Urinary bladder (tissue), 4 donors: ENCODE data around the gene RAD21L1. TPM values are rescaled to one million over a fixed set of nuclear protein-coding genes. Genes with fewer than 3 reads are reported as not detected.
A peak's percentile ranks its signal among the peaks of the same experiment; 100 is the strongest.

Experiments
- DNase-seq: peaks from one replicate; pipeline ENCODE4 v3.0.0-alpha.2; 2015; ENCODE audit errors: extremely low spot score
- H3K27ac ChIP-seq: one replicate; pipeline ENCODE4 v1.5.1; 2013; ENCODE audit warnings: low read depth, mild to moderate bottlenecking, moderate library complexity
- H3K36me3 ChIP-seq: one replicate; pipeline ENCODE4 v1.6.1; 2013; ENCODE audit warnings: mild to moderate bottlenecking, moderate library complexity; ENCODE audit not compliant: insufficient read depth
- H3K4me1 ChIP-seq: one replicate; pipeline ENCODE4 v1.6.1; 2013; ENCODE audit warnings: mild to moderate bottlenecking, moderate library complexity; ENCODE audit not compliant: insufficient read depth
- H3K4me3 ChIP-seq: one replicate; pipeline ENCODE4 v1.5.1; 2013; ENCODE audit warnings: low read depth, low read length
- WGBS: extraction: QIAGEN DNeasy Blood & Tissue Kit; methylation state at CpG from one replicate; pipeline ENCODE4 v1.1.7; 2013; 5-methylcytosine and 5-hydroxymethylcytosine counted together
- polyA plus RNA-seq: library from polyadenylated mRNA; stranded (reverse); fragments of 200-250 nt; gene quantifications from one replicate; pipeline ENCODE4 v1.2.3, GENCODE V29; 2013
- total RNA-seq: library from RNA; depleted of rRNA; stranded (reverse); fragments of >200 nt; gene quantifications from one replicate; pipeline ENCODE4 v1.2.3, GENCODE V29; 2014
- donor health status: healthy with polysubstance abuse.
- donor health status: healthy.

Gene RAD21L1
- total and polyA plus RNA-seq, 2 donors: not detected

DNA sequence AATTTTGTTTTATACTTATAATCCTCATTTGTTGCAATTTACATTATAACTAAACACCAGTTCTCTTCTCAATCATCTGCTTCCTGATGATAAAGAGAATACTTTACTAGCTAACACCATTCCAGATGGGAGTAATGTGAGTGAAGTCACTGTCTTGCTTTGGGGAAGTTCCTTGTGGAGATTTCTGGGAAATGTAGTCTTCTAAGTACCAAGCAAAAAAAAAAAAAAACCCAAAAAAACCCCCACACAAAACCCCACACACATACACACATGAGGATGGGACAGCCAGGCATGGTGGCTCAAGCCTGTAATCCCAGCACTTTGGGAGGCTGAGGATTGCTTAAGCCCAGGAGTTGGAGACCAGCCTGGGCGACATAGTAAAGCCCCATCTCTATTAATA lies 38.0 kb downstream of the RAD21L1 start:
- no peak for DNase-seq
- no peak overlapping the region for H3K4me3 ChIP-seq
- 65% methylated on average over 1 of the region's 1 CpG for WGBS
- no peak overlapping the region for H3K27ac ChIP-seq
- H3K36me3 ChIP-seq: no peaks in the 10 kb centered on the region
- no peaks in the 10 kb centered on the region for H3K4me1 ChIP-seq

DNA sequence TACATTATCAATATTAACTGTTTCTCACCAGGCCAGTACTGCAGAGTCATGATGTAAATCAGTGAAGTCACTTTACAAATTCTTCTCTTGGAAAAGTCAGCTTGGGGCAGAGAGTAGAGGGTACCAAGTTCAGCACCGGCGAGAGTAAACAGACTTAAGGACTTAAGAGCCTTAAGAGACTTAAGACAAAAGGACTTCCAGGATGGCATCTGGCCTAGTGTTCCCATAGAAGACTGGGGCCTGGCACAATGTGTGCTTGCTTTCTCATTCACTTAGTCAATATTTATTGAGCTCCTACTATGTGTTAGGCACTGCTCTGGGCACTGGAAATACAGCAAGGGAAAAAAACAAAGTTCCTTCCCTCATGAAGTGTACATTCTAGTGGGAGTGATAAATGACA lies 38.9 kb downstream of the RAD21L1 start:
- Histone ChIP-seq H3K27ac (no peak overlapping the region), H3K4me1 (no peaks in the 10 kb centered on the region), H3K36me3 (no peaks in the 10 kb centered on the region), H3K4me3 (no peak overlapping the region)
- no peak for DNase-seq
- 70% methylated on average over 2 of the region's 2 CpGs for WGBS

- Histone ChIP-seq H3K4me3 (no peak overlapping the region), H3K27ac (no peak overlapping the region), H3K4me1 (no peaks in the 10 kb centered on the region), H3K36me3 (no peaks in the 10 kb centered on the region)
- WGBS: 91% methylated on average over 4 of the region's 4 CpGs
- DNase-seq: no peak
Observed at GRCh38 chr20:1265226-1265915, 39.5 kb downstream of the RAD21L1 start.

DNA sequence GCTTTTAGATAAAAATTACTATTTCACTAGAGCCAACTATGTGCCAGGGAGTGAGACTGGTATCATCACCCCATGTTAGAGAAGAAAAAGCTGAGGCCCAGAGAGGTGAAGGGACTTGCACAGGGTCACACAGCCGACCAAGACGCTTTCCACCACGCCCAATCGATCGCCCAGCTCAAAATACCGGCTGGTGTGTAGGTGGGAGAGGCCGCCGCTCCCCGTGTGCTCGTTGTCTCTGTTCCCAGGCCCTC lies 40.0 kb downstream of the RAD21L1 start:
- no peaks in the 10 kb centered on the region for H3K36me3 ChIP-seq
- WGBS: 3% methylated on average over 10 of the region's 10 CpGs
- peak overlapping the region; percentile 58 for H3K27ac ChIP-seq

GRCh38 chr20:1266167-1266973 lies 40.5 kb downstream of the RAD21L1 start, which contains the start of gene SNPH:
SNPH (plus strand) TSS chr20:1266294; CDS start chr20:1296240, 29,946 bp downstream.
- H3K4me1 ChIP-seq: no peaks in the 10 kb centered on the region
- H3K36me3 ChIP-seq: no peaks in the 10 kb centered on the region
- DNase-seq: no peak
- H3K27ac ChIP-seq: peak within 1 kb of the TSS; percentile 58
- H3K4me3 ChIP-seq: peak within 1 kb of the TSS; percentile 80
- under 1% methylated on average over 61 of the region's 61 CpGs for WGBS

More for the DNA sequence above, 40.0 kb downstream of the RAD21L1 start:
- DNase-seq: no peak
- no peaks in the 10 kb centered on the region for H3K4me1 ChIP-seq
- peak overlapping the region; percentile 80 for H3K4me3 ChIP-seq

DNA sequence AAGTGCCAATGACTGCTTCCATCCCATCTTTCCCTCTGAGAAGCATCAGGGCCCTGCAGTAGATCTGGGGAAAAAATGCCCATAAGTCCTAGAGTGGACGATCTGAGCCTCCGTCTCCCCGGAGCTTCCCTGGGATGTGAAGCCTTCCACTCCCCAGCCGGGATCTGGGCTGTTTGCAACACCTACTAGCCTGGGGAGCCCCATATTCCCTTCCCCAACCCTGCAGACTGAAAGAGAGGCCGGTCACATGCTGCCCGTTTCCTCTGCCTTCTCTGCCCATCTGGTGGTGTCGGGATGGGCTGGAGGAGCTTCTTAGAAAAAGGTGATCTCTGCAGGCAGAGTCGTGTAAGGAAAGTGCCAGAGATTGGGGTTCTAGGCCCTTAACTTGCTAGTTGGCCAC lies 41.3 kb downstream of the RAD21L1 start:
- DNase-seq: no peak
- H3K27ac ChIP-seq: no peak overlapping the region
- 70% methylated on average over 8 of the region's 8 CpGs for WGBS

GRCh38 chr20:1267809-1268374 lies 42.0 kb downstream of the RAD21L1 start:
- Histone ChIP-seq H3K4me3 (no peak overlapping the region), H3K4me1 (no peaks in the 10 kb centered on the region), H3K36me3 (no peaks in the 10 kb centered on the region), H3K27ac (no peak overlapping the region)
- DNase-seq: no peak
- WGBS: 96% methylated on average over 3 of the region's 3 CpGs

More for the DNA sequence above, 41.3 kb downstream of the RAD21L1 start:
- H3K36me3 ChIP-seq: no peaks in the 10 kb centered on the region
- no peaks in the 10 kb centered on the region for H3K4me1 ChIP-seq
- H3K4me3 ChIP-seq: no peak overlapping the region

DNA sequence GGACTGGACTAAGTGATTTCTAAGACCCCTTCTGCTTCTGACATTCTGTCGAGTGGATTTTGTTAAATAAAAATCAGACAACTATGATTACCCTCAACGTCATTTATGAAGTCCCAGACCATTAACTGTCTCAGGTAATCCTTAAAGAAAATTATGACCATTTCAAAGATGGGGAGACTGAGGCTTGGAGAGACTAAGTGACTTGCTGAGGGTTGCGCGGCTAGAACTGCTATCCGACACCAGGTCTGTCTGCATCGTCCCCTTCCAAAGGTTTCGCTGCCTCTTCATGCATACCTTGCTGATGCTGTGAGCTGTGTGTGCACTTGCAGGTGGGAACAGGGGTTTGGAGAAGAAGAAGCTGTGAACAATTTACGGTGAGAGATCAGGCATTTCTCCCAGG lies 43.4 kb downstream of the RAD21L1 start:
- WGBS: 92% methylated on average over 8 of the region's 8 CpGs
- DNase-seq: no peak
- no peaks in the 10 kb centered on the region for H3K4me1 ChIP-seq
- no peak overlapping the region for H3K4me3 ChIP-seq
- no peaks in the 10 kb centered on the region for H3K36me3 ChIP-seq
- H3K27ac ChIP-seq: no peak overlapping the region

GRCh38 chr20:1269850-1270249 lies 44.0 kb downstream of the RAD21L1 start:
- H3K36me3 ChIP-seq: no peaks in the 10 kb centered on the region
- no peak overlapping the region for H3K27ac ChIP-seq
- no peak for DNase-seq
- H3K4me1 ChIP-seq: no peaks in the 10 kb centered on the region
- 94% methylated on average over 3 of the region's 3 CpGs for WGBS
- no peak overlapping the region for H3K4me3 ChIP-seq

DNA sequence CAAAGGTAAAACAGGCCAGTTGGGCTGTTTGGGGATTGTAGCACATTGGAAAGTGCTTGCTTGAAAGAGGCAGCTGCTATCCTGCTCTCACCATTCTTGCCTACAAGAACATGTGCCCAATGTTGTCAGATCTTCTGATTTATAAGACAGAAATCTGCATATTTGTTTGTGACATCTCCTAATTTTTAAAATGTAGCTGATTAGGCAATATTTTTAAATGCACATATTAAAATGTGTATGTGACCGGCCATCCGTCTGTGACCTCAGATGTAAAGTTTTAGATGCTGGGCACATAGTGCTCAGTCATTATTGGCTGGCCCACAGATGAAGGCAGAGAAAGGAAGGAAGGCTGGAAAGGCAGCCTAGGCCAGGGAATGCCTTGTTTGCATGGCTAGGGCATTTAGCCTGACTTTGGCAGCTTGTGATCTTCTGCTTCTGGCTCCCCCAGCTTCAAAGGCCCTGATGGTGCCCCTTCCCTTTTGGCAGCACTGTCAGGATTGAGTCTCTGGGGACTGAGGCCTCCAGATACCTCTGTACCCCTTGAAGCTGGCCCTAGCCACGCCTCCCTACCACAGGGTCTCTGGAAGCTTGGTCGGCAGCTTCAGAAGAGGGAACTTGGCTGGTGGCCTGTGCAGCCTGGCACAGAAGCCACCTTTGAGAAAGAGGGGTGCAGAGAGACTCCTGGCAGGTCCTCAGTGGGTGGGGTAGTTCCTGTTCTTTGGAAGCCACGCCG lies 46.7 kb downstream of the RAD21L1 start:
- no peak overlapping the region for H3K27ac ChIP-seq
- no peaks in the 10 kb centered on the region for H3K36me3 ChIP-seq
- H3K4me1 ChIP-seq: no peaks in the 10 kb centered on the region
- H3K4me3 ChIP-seq: no peak overlapping the region
- DNase-seq: no peak
- WGBS: 78% methylated on average over 6 of the region's 6 CpGs

DNA sequence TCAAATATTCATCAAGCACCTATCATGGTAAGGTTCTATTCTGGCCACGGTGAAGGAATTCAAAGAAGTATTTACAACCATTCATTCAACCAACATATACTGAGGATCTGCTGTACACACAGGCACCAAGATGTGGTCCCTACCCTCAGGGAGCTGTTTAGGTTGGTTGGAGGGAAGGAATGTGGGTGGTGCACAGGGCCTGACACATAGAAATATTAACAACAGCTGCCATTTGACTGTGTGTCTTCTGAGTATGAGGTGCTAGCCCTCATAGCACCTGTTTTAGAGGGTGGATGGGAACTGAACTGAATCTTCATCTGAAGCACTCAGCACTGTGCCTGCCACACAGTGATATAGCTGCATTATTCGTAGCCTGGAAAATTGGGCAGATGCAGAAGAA lies 47.5 kb downstream of the RAD21L1 start:
- Histone ChIP-seq H3K27ac (no peak overlapping the region), H3K4me3 (no peak overlapping the region), H3K4me1 (no peaks in the 10 kb centered on the region), H3K36me3 (no peaks in the 10 kb centered on the region)
- 83% methylated on average over 2 of the region's 2 CpGs for WGBS
- no peak for DNase-seq

- H3K27ac ChIP-seq: no peak overlapping the region
- H3K4me3 ChIP-seq: no peak overlapping the region
- DNase-seq: no peak
- 85% methylated on average over 14 of the region's 14 CpGs for WGBS
- no peaks in the 10 kb centered on the region for H3K36me3 ChIP-seq
- no peaks in the 10 kb centered on the region for H3K4me1 ChIP-seq
Observed at GRCh38 chr20:1274485-1275311, 48.9 kb downstream of the RAD21L1 start.

DNA sequence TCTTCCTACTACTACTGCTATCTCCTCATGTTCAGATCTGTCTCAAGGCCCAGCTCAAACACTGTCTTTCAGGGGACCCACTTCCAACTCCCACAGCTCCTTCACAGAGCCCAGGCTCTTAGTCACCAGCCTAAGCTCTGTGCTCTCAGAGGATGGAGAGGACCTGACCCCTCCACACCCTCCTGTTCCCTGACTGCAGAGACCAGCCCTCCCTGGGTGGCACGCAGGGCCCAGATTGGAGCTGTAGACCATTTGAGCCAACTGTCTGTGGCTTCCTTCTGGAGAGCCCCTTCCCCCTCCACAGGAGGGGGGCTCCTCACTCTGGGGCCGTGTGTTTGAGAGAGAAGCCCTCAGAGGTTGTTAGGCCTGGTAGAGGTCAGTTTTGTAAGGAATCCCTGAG lies 50.1 kb downstream of the RAD21L1 start:
- Histone ChIP-seq H3K27ac (no peak overlapping the region), H3K4me3 (no peak overlapping the region), H3K36me3 (no peaks in the 10 kb centered on the region), H3K4me1 (no peaks in the 10 kb centered on the region)
- DNase-seq: no peak
- 66% methylated on average over 2 of the region's 2 CpGs for WGBS
